GM23338 (cell line): ENCODE results near the gene TMEM178B. TPM values are rescaled to one million over a fixed set of nuclear protein-coding genes. Genes with fewer than 3 reads are reported as not detected.

Experiments
- ATAC-seq: fragments of 200-7000 bp; cut with Tn5 transposase; 3 replicates; pipeline ENCODE4 v1.9.1; 2020
- DNase-seq: peaks from one replicate; pipeline ENCODE4 v3.0.0-alpha.2; 2015; ENCODE audit warnings: low spot score
- H2AFZ ChIP-seq: fragments of 200-600 bp; sonication (generic); 2 replicates; pipeline ENCODE4 v1.8.0; 2016; ENCODE audit warnings: antibody characterized with exemption, mild to moderate bottlenecking, moderate library complexity
- H3F3A ChIP-seq: fragments of 200-600 bp; sonication (generic); replicated peaks from 2 replicates; pipeline ENCODE4 v1.8.0; 2017; ENCODE audit warnings: antibody characterized with exemption, mixed run types, low read depth
- H3K27ac ChIP-seq: fragments of 200-600 bp; sonication (generic); 2 replicates; pipeline ENCODE4 v1.6.1; 2016; ENCODE audit warnings: low read depth
- H3K27me3 ChIP-seq: fragments of 200-600 bp; sonication (generic); 2 replicates; pipeline ENCODE4 v1.8.0; 2016; ENCODE audit warnings: mild to moderate bottlenecking, mixed run types, moderate library complexity; ENCODE audit not compliant: insufficient read depth
- H3K36me3 ChIP-seq: fragments of 200-600 bp; sonication (generic); 2 replicates; pipeline ENCODE4 v1.8.0; 2016; ENCODE audit warnings: mild to moderate bottlenecking; ENCODE audit not compliant: insufficient read depth
- H3K4me1 ChIP-seq: fragments of 200-600 bp; sonication (generic); 2 replicates; pipeline ENCODE4 v1.8.0; 2016; ENCODE audit warnings: mild to moderate bottlenecking, moderate library complexity; ENCODE audit not compliant: insufficient read depth
- H3K4me2 ChIP-seq: fragments of 200-600 bp; sonication (generic); 2 replicates; pipeline ENCODE4 v1.7.1; 2017; ENCODE audit warnings: mixed run types
- H3K4me3 ChIP-seq: fragments of 200-600 bp; sonication (generic); 2 replicates; pipeline ENCODE4 v1.6.1; 2016; ENCODE audit warnings: mixed run types
- H3K79me2 ChIP-seq: fragments of 200-600 bp; sonication (generic); replicated peaks from 2 replicates; pipeline ENCODE4 v1.8.0; 2017; ENCODE audit warnings: mild to moderate bottlenecking; ENCODE audit not compliant: insufficient read depth
- H3K9me2 ChIP-seq: fragments of 200-600 bp; sonication (generic); 2 replicates; pipeline ENCODE4 v1.8.0; 2017; ENCODE audit not compliant: insufficient read depth
- H4K20me1 ChIP-seq: fragments of 200-600 bp; sonication (generic); replicated peaks from 2 replicates; pipeline ENCODE4 v1.8.0; 2017; ENCODE audit warnings: mild to moderate bottlenecking; ENCODE audit not compliant: insufficient read depth
- H3K27ac Mint-ChIP-seq: 2 replicates; pipeline ENCODE4 v1.8.0; 2020; ENCODE audit warnings: inconsistent platforms, mild to moderate bottlenecking, moderate library complexity, mixed read lengths
- H3K27me3 Mint-ChIP-seq: 3 replicates; pipeline ENCODE4 v1.8.0; 2022; ENCODE audit warnings: low read depth, mild to moderate bottlenecking, moderate library complexity, mixed read lengths, inconsistent platforms; ENCODE audit not compliant: insufficient read depth, poor library complexity
- H3K36me3 Mint-ChIP-seq: 3 replicates; pipeline ENCODE4 v1.8.0; 2021; ENCODE audit warnings: low read depth, mild to moderate bottlenecking, inconsistent platforms, moderate library complexity, mixed read lengths
- H3K4me1 Mint-ChIP-seq: 3 replicates; pipeline ENCODE4 v1.8.0; 2020; ENCODE audit warnings: mild to moderate bottlenecking, inconsistent platforms, mixed read lengths
- H3K4me3 Mint-ChIP-seq: 3 replicates; pipeline ENCODE4 v1.8.0; 2021; ENCODE audit warnings: moderate library complexity, mild to moderate bottlenecking, inconsistent platforms, mixed read lengths
- H3K9me3 Mint-ChIP-seq: 3 replicates; pipeline ENCODE4 v1.8.0; 2020; ENCODE audit warnings: moderate library complexity, mild to moderate bottlenecking, inconsistent platforms, mixed read lengths
- POLR2AphosphoS5 ChIP-seq: IDR thresholded peaks from 2 replicates; pipeline ENCODE4 v1.6.1; 2016; ENCODE audit warnings: antibody characterized with exemption, low read depth
- STAT1 ChIP-seq: IDR thresholded peaks from one replicate; pipeline ENCODE4 v1.6.1; 2016; ENCODE audit warnings: antibody characterized with exemption; ENCODE audit not compliant: unreplicated experiment
- ZNF331 ChIP-seq: fragments of 250-450 bp; sonication (Bioruptor Pico); IDR thresholded peaks from 2 replicates; pipeline ENCODE4 v1.5.0; 2020; ENCODE audit warnings: low read depth, mild to moderate bottlenecking, moderate library complexity
- polyA plus RNA-seq: library from polyadenylated mRNA; unstranded; fragments of >200 nt; fragmentation: Nextera tagmentation; extraction: Ambion mirVana; gene quantifications from 2 replicates; pipeline ENCODE4 v1.2.1, GENCODE V29; 2016
- total RNA-seq: library from RNA; depleted of rRNA; stranded (reverse); fragments of >200 nt; shearing (Covaris generic); gene quantifications from 2 replicates; pipeline ENCODE4 v1.2.3, GENCODE V29; 2014
- TF ChIP-seq, protein P1 (sequence below): fragments of 250-450 bp; sonication (Bioruptor Pico); IDR thresholded peaks from 2 replicates; pipeline ENCODE4 v1.5.0; 2020; ENCODE audit warnings: mild to moderate bottlenecking, moderate library complexity
- TF ChIP-seq, protein P2 (sequence below): IDR thresholded peaks from 2 replicates; pipeline ENCODE4 v1.6.1; 2016; ENCODE audit warnings: antibody characterized with exemption

Gene TMEM178B
- total and polyA plus RNA-seq, 2 experiments from 2014 or later: 4.9 to 15.6 TPM

DNA sequence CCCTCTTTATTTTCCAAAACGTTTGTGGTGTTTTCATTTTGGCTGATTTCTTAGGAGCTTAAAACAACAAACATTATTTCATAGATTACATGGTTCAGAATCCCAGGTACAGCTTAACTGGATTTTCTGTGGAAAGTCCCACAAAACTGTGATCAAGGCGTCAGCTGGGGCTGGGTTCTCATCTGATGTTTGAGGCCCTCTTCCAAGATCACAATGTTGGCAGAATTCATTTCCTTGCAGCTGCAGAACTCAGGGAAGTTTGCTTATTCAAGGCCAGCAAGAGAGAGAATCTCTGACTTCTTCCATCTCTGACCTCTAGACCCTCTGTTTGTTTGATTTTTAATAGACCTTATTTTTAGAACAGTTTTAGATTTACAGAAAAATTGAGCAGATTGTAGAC lies 368.9 kb downstream of the TMEM178B start (continued):
- TF ChIP-seq, protein P1, sequence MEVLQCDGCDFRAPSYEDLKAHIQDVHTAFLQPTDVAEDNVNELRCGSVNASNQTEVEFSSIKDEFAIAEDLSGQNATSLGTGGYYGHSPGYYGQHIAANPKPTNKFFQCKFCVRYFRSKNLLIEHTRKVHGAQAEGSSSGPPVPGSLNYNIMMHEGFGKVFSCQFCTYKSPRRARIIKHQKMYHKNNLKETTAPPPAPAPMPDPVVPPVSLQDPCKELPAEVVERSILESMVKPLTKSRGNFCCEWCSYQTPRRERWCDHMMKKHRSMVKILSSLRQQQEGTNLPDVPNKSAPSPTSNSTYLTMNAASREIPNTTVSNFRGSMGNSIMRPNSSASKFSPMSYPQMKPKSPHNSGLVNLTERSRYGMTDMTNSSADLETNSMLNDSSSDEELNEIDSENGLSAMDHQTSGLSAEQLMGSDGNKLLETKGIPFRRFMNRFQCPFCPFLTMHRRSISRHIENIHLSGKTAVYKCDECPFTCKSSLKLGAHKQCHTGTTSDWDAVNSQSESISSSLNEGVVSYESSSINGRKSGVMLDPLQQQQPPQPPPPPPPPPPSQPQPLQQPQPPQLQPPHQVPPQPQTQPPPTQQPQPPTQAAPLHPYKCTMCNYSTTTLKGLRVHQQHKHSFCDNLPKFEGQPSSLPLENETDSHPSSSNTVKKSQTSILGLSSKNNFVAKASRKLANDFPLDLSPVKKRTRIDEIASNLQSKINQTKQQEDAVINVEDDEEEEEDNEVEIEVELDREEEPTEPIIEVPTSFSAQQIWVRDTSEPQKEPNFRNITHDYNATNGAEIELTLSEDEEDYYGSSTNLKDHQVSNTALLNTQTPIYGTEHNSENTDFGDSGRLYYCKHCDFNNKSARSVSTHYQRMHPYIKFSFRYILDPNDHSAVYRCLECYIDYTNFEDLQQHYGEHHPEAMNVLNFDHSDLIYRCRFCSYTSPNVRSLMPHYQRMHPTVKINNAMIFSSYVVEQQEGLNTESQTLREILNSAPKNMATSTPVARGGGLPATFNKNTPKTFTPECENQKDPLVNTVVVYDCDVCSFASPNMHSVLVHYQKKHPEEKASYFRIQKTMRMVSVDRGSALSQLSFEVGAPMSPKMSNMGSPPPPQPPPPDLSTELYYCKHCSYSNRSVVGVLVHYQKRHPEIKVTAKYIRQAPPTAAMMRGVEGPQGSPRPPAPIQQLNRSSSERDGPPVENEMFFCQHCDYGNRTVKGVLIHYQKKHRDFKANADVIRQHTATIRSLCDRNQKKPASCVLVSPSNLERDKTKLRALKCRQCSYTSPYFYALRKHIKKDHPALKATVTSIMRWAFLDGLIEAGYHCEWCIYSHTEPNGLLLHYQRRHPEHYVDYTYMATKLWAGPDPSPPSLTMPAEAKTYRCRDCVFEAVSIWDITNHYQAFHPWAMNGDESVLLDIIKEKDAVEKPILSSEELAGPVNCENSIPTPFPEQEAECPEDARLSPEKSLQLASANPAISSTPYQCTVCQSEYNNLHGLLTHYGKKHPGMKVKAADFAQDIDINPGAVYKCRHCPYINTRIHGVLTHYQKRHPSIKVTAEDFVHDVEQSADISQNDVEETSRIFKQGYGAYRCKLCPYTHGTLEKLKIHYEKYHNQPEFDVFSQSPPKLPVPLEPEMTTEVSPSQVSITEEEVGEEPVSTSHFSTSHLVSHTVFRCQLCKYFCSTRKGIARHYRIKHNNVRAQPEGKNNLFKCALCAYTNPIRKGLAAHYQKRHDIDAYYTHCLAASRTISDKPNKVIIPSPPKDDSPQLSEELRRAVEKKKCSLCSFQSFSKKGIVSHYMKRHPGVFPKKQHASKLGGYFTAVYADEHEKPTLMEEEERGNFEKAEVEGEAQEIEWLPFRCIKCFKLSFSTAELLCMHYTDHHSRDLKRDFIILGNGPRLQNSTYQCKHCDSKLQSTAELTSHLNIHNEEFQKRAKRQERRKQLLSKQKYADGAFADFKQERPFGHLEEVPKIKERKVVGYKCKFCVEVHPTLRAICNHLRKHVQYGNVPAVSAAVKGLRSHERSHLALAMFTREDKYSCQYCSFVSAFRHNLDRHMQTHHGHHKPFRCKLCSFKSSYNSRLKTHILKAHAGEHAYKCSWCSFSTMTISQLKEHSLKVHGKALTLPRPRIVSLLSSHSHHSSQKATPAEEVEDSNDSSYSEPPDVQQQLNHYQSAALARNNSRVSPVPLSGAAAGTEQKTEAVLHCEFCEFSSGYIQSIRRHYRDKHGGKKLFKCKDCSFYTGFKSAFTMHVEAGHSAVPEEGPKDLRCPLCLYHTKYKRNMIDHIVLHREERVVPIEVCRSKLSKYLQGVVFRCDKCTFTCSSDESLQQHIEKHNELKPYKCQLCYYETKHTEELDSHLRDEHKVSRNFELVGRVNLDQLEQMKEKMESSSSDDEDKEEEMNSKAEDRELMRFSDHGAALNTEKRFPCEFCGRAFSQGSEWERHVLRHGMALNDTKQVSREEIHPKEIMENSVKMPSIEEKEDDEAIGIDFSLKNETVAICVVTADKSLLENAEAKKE (CRISPR knock-in tag): no peak
- TF ChIP-seq STAT1: no peak
- no peak for TF ChIP-seq POLR2AphosphoS5

DNA sequence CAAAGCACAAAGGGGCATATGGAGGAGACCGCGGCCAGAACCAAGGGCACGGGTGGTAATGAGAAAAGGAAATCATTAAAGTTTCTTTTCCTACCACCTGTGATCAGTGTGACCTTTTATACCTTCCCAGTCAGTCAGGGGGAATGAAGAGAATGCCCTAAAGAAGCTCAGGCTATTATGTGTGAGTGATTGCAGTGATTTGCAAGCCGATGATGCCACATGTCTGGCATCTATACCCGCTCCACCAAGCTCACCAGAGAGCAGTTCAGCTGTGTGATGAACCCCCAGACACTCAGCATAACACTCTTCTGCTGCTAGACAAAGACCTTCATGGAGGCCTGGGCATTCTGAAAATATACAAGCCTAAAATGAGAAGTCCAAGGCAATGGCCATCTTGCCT lies 371.1 kb downstream of the TMEM178B start:
- DNase-seq (no peak), ATAC-seq (no peak)
- H3K27me3 Mint-ChIP-seq: peaks cover 5% of the 10 kb centered on the region
- no peaks in the 10 kb centered on the region for H3K9me3 Mint-ChIP-seq
- Histone ChIP-seq H3K4me3 (no peak overlapping the region), H3K27ac (no peak overlapping the region), H3K9me2 (no peaks in the 10 kb centered on the region), H3K4me1 (no peaks in the 10 kb centered on the region), H3K27me3 (no peaks in the 10 kb centered on the region), H3F3A (no peaks in the 10 kb centered on the region), H4K20me1 (no peaks in the 10 kb centered on the region), H3K79me2 (no peaks in the 10 kb centered on the region), H3K4me2 (no peak overlapping the region), H2AFZ (no peak overlapping the region), H3K36me3 (no peaks in the 10 kb centered on the region)
- H3K36me3 Mint-ChIP-seq: no peaks in the 10 kb centered on the region; the same call in 2 of the 3 replicates
- no peak overlapping the region for H3K27ac Mint-ChIP-seq
- no peak overlapping the region for H3K4me3 Mint-ChIP-seq
- no peaks in the 10 kb centered on the region for H3K4me1 Mint-ChIP-seq
- TF ChIP-seq ZNF331: no peak
- TF ChIP-seq, protein P1 (CRISPR knock-in tag): no peak
- TF ChIP-seq, protein P2, sequence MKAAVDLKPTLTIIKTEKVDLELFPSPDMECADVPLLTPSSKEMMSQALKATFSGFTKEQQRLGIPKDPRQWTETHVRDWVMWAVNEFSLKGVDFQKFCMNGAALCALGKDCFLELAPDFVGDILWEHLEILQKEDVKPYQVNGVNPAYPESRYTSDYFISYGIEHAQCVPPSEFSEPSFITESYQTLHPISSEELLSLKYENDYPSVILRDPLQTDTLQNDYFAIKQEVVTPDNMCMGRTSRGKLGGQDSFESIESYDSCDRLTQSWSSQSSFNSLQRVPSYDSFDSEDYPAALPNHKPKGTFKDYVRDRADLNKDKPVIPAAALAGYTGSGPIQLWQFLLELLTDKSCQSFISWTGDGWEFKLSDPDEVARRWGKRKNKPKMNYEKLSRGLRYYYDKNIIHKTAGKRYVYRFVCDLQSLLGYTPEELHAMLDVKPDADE: no peak
